Measurements from ENCODE around the gene CDH13.

Gene CDH13

GRCh38 chr16:82783933-82784572 is 157.3 kb downstream of the CDH13 start:
- TF ChIP-seq ZNF433 (tag by site-specific recombination; IDR thresholded peaks at IDR 0.05; ENCODE audit: low read depth): no peak
- TF ChIP-seq ZNF654 (tag by site-specific recombination; IDR thresholded peaks at IDR 0.05; ENCODE audit: low read depth): no peak
- TF ChIP-seq ZXDB (tag by site-specific recombination; IDR thresholded peaks at IDR 0.05): no peak
- no peak for TF ChIP-seq HOXC10 (CRISPR knock-in tag; IDR thresholded peaks at IDR 0.05)
- Histone ChIP-seq H3K9me3 (ENCODE audit: control insufficient read depth, insufficient read depth, low read depth, low read length) (no peaks in the 10 kb centered on the region), H3K4me1 (ENCODE audit: control insufficient read depth, insufficient read depth, low read length) (no peaks in the 10 kb centered on the region), H3K27ac (ENCODE audit: extremely low read depth, low read depth, low read length) (no peak overlapping the region), H3K4me3 (ENCODE audit: low read depth, low read length) (no peak overlapping the region), H3K36me3 (ENCODE audit: control insufficient read depth in 2 of 2, insufficient read depth in 1 of 2, low read length in 2 of 2) (no peaks in the 10 kb centered on the region)
- POLR2A ChIA-PET: no interaction called here
- CTCF ChIA-PET: no interaction called here

- H3K36me3 ChIP-seq (ENCODE audit: control insufficient read depth in 2 of 2, insufficient read depth in 1 of 2, low read length in 2 of 2): no peaks in the 10 kb centered on the region
- no peaks in the 10 kb centered on the region for H3K9me3 ChIP-seq (ENCODE audit: control insufficient read depth, insufficient read depth, low read depth, low read length)
- no peak overlapping the region for H3K27ac ChIP-seq (ENCODE audit: extremely low read depth, low read depth, low read length)
- ChIA-PET CTCF (no interaction called here), POLR2A (no interaction called here)
- TF ChIP-seq ZNF133 (tag by site-specific recombination; IDR thresholded peaks at IDR 0.05) (no peak), YY2 (tag by site-specific recombination; IDR thresholded peaks at IDR 0.05) (no peak), ZNF24 (tag by site-specific recombination; IDR thresholded peaks at IDR 0.05) (no peak), SP7 (tag by site-specific recombination; IDR thresholded peaks at IDR 0.05) (no peak), ZNF211 (tag by site-specific recombination; IDR thresholded peaks at IDR 0.05; ENCODE audit: low read depth) (no peak), ZNF701 (tag by site-specific recombination; IDR thresholded peaks at IDR 0.05) (no peak)
- no peak overlapping the region for H3K4me3 ChIP-seq (ENCODE audit: low read depth, low read length)
- no peaks in the 10 kb centered on the region for H3K4me1 ChIP-seq (ENCODE audit: control insufficient read depth, insufficient read depth, low read length)
Observed at GRCh38 chr16:82784573-82784968, 157.8 kb downstream of the CDH13 start.

GRCh38 chr16:82788225-82788624 is 161.5 kb downstream of the CDH13 start:
- Histone ChIP-seq H3K9me3 (ENCODE audit: control insufficient read depth, insufficient read depth, low read depth, low read length) (no peaks in the 10 kb centered on the region), H3K36me3 (ENCODE audit: control insufficient read depth in 2 of 2, insufficient read depth in 1 of 2, low read length in 2 of 2) (no peaks in the 10 kb centered on the region), H3K4me1 (ENCODE audit: control insufficient read depth, insufficient read depth, low read length) (no peaks in the 10 kb centered on the region), H3K4me3 (ENCODE audit: low read depth, low read length) (no peak overlapping the region), H3K27ac (ENCODE audit: extremely low read depth, low read depth, low read length) (no peak overlapping the region)
- TF ChIP-seq ZNF2 (tag by site-specific recombination; IDR thresholded peaks at IDR 0.05) (no peak), GFI1B (tag by site-specific recombination; IDR thresholded peaks at IDR 0.05) (no peak), ZNF292 (tag by site-specific recombination; IDR thresholded peaks at IDR 0.05; ENCODE audit: borderline replicate concordance, low read depth) (no peak), ZNF24 (tag by site-specific recombination; IDR thresholded peaks at IDR 0.05) (no peak), ZNF629 (tag by site-specific recombination; IDR thresholded peaks at IDR 0.05) (no peak), ZNF561 (tag by site-specific recombination; IDR thresholded peaks at IDR 0.05; ENCODE audit: borderline replicate concordance) (no peak), ZNF184 (tag by site-specific recombination; IDR thresholded peaks at IDR 0.05) (no peak), ZBTB10 (tag by site-specific recombination; IDR thresholded peaks at IDR 0.05) (no peak)
- CTCF ChIA-PET: interaction anchor here (1.0 kb wide), 1 partner anchor 148 kb away, joined by 3 read pairs; no protein-coding TSS in a partner anchor
- POLR2A ChIA-PET: no interaction called here

GRCh38 chr16:82788919-82789318 is 162.2 kb downstream of the CDH13 start:
- H3K27ac ChIP-seq (ENCODE audit: extremely low read depth, low read depth, low read length): no peak overlapping the region
- H3K4me1 ChIP-seq (ENCODE audit: control insufficient read depth, insufficient read depth, low read length): no peaks in the 10 kb centered on the region
- TF ChIP-seq ZNF366 (tag by site-specific recombination; conservative IDR thresholded peaks at IDR 0.05) (no peak), GLI2 (tag by site-specific recombination; IDR thresholded peaks at IDR 0.05; ENCODE audit: borderline replicate concordance, low read depth) (no peak)
- no peak overlapping the region for H3K4me3 ChIP-seq (ENCODE audit: low read depth, low read length)
- no peaks in the 10 kb centered on the region for H3K9me3 ChIP-seq (ENCODE audit: control insufficient read depth, insufficient read depth, low read depth, low read length)
- CTCF ChIA-PET: interaction anchor here (1.0 to 1.1 kb wide), 2 partner anchors 10 to 149 kb away, joined by 3 to 4 read pairs; no protein-coding TSS in a partner anchor
- H3K36me3 ChIP-seq (ENCODE audit: control insufficient read depth in 2 of 2, insufficient read depth in 1 of 2, low read length in 2 of 2): no peaks in the 10 kb centered on the region
- POLR2A ChIA-PET: no interaction called here

Measured in HEK293 (cell line).